HG03565 (cell line): ENCODE measurements around the gene CALR.
"Not testable (repeated sequence)": the region's sequence is repeated elsewhere in the genome, so short reads cannot be mapped to it uniquely, and the experiment has no call there.

Source experiments
- ATAC-seq: cut with Tn5 transposase; IDR thresholded peaks from one replicate; pipeline ENCODE4 v1.9.1; 2021; ENCODE audit warnings: mild to moderate bottlenecking, moderate library complexity; ENCODE audit not compliant: unreplicated experiment

CALR gene

GRCh38 chr19:12976109-12976508 lies 37.7 kb downstream of the CALR start:
- ATAC-seq = not testable (repeated sequence)

- ATAC-seq = no peak
These were observed 41.6 kb downstream of the CALR start for GRCh38 chr19:12979974-12980373.

- no peak for ATAC-seq
These were observed 44.2 kb downstream of the CALR start for GRCh38 chr19:12982648-12983047.

DNA sequence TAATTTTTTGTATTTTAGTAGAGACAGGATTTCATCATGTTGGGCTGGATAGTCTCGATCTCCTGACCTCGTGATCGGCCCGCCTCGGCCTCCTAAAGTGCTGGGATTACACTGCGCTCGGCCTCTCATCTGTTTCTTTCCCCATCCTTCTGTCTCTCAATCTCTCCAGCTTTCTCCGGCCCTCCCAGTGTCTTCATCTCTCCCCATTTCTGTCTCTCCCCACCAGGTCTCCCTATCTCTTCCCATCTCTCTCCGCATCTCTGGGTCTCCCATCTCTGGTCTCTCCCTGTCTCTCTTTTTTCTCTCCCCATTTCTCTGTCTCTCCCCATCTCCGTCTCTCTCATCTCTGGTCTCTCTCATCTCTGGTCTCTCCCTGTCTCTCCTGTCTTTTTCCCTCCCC lies 44.7 kb downstream of the CALR start:
- no peak for ATAC-seq

DNA sequence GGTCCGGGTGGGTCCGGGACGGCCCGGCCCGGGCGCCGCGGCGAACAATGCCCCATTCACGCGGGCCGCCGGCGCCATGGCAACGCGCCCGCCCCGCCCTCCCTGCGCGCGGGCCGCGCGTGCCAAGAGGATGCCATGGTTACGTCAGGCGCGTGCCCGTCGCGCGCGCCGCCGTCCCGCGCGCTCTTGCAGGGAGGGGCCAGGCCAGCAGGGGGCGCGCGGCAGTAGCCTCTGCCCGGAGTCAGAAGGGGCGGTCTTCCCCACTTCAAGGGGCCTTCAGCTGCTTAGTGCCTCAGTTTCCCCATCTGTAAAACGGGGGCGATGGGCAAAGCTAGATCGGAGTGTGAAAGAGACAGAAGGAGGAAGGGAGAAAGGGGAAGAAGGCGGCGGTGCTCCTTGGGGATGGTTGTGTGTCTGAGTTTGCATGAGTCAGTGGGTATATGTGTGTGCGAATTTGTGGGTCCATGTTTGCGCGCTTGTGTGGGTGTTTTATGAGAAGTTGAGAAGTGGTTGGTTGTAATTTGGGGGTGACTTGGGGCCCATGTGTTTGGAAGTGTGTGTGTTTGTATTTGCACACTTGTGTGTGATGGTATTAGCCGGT lies 45.2 kb downstream of the CALR start:
- peak; percentile 45 for ATAC-seq

DNA sequence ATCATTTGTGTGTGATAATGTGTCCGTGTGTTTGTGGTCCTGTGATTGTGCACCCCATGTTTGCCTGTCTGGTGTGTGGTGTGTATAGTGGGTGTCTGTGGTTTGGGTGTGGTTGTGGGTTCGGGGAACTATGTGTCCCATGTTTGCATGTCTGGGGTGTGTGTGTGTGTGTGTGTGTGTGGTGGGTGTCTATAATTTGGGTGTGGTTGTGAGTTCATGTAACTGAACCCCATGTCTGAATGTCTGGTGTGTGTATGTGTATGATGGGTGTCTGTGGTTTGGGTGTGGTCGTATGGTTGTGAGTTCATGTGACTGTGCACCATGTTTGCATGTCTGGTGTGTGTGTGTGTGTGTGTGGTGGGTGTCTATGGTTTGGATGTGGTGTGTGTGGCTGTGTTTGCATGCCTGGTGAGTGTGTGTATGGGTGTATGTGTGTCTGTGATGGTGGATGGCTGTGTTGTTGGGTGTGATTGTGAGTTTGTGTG lies 45.8 kb downstream of the CALR start:
- no peak for ATAC-seq

- no peak for ATAC-seq
These were observed 46.3 kb downstream of the CALR start for GRCh38 chr19:12984683-12985048.

DNA sequence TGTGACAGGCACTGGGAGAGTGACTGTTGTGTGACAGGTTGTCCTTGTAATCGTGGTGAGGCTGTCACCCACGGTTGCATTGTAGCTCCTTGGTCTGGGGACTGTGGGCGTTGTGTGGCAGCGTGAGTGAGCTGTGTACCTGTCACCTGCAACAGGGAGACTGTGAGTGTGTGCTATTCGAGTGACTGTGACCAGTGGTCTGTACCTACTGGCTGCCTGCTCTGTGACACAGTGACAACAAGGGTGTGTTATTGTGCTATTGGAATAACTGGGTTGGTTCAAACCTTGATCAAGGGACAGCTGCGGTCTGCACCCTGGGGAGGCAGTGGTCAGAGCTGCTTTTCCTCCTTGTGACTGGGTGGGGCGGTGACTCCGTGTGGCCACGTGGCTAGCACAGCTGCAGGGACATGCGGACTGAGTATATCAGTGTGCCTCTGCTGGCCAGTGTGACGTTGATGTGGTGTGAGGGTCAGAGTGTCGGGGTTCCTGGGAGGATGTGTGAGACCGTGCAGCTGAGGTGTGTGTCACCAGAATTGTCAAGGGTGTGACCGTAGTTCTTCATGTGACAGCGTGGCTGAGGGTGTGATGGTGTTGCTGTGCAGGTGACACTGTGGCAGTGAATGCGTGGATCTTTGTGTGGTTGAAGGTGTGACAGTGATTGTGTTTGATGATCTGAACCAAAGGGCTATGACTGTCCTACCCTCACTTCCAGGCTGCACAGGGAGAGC lies 46.8 kb downstream of the CALR start:
- no peak for ATAC-seq

GRCh38 chr19:12986726-12987125 lies 48.3 kb downstream of the CALR start:
- no peak for ATAC-seq

DNA sequence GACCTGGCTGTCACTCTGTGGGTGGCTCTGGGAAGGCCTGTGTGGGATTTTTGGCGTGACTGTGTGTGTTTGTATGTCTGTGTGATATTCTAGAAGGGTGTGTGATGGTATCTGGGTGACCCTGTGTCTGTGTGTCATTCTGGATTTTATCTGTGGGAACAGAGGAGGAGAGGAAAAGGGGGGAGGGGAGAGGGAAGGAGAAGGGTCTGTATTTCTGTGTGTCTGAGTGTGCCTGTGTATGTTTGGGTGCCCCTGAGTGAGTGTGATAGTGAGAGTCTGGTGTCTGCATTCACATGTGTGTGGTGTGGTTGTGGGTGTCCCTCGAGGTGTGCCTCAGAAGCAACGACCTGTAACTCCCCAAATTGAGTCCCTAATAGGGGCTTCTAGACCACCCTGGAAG lies 48.8 kb downstream of the CALR start:
- no peak for ATAC-seq

GRCh38 chr19:12987781-12988180 lies 49.4 kb downstream of the CALR start:
- no peak for ATAC-seq

- no peak for ATAC-seq
These were observed 52.0 kb downstream of the CALR start for GRCh38 chr19:12990431-12990830.

- ATAC-seq = no peak
These were observed 52.4 kb downstream of the CALR start for GRCh38 chr19:12990853-12991252.

DNA sequence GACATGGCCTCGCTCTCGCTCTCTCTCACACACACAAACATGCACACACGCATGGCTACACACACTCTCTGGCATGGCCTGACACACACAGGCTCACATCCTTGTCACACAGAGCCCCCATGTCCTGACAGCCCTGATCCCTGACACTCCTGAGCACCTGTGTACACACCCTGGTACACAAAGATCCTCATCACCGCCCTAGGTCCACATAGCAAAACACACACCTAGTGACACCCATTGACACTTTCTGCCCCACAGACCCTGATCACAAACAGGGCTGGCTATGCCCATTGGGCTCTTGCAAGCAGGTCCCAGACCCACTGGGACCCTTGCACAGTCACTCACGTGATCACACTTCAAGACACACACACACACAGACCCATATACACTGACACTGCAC lies 52.9 kb downstream of the CALR start:
- no peak for ATAC-seq

DNA sequence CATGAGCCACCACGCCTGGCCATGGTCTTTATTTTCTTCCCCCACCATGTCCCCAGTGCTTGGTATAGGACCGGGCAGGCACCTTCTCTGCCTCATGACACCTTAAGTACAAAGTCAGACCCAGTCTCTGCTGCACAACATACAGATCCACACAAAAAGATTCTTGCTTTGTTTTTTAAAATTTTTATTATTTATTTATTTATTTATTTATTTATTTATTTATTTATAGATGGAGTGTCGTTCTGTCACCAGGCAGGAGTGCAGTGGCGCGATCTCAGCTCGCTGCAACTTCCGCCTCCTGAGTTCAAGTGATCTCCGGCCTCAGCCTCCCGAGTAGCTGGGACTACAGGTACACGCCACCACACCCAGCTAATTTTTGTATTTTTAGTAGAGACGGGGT lies 54.3 kb downstream of the CALR start:
- ATAC-seq = no peak

DNA sequence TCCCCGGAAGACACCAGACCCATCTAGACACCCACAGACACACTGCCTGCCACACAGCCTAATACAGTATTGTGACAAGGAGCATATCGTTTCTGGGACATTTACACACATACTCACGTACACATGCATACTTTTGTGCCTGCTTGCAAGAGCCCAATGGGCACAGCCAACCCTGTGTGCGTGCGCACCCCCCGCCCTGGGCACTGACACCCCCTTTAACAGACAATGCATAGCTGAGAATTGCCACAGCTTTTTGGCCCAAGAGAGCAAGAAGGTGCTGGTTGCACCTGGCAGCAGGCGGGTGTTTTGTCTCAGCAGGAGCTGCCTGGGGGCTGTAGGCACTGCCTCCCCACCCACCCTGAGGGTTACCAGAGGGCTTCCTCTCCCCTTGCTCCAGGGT lies 55.2 kb downstream of the CALR start:
- no peak for ATAC-seq
